Small intestine (tissue), 7 donors: ENCODE results near the gene INPP4B. TPM values are rescaled to one million over a fixed set of nuclear protein-coding genes. Genes with fewer than 3 reads are reported as not detected.

Source experiments
- DNase-seq, 2 donors: peaks; one replicate each; pipeline versions ENCODE4 v3.0.0 to v3.0.0-alpha.2; 2013
- FAIRE-seq: peaks from 2 replicates; lab custom pipeline; 2012; peaks lifted over from hg19 to GRCh38; lab: Jason Lieb, UNC
- H3K27ac ChIP-seq, 3 donors: one replicate each; pipeline ENCODE4 v1.5.1; 2013; ENCODE audit warnings: low read length in 2 of 3, mild to moderate bottlenecking in 2 of 3, control low read depth in 1 of 3, inconsistent platforms in 1 of 3, low read depth in 1 of 3, moderate library complexity in 1 of 3
- H3K27me3 ChIP-seq, 3 donors: one replicate each; pipeline ENCODE4 v1.6.1; 2013; ENCODE audit warnings: low read length in 3 of 3, inconsistent platforms in 1 of 3; ENCODE audit not compliant: control insufficient read depth in 3 of 3, insufficient read depth in 3 of 3
- H3K36me3 ChIP-seq, 3 donors: one replicate each; pipeline ENCODE4 v1.6.1; 2013; ENCODE audit warnings: low read length in 3 of 3, inconsistent platforms in 1 of 3, low read depth in 1 of 3, mild to moderate bottlenecking in 1 of 3, moderate library complexity in 1 of 3; ENCODE audit not compliant: control insufficient read depth in 3 of 3, insufficient read depth in 2 of 3
- H3K4me1 ChIP-seq, 3 donors: one replicate each; pipeline ENCODE4 v1.6.1; 2013; ENCODE audit warnings: low read length in 2 of 3, inconsistent platforms in 1 of 3, low read depth in 1 of 3, mild to moderate bottlenecking in 1 of 3, moderate library complexity in 1 of 3; ENCODE audit not compliant: control insufficient read depth in 3 of 3, insufficient read depth in 2 of 3
- H3K4me3 ChIP-seq, 3 donors: one replicate each; pipeline ENCODE4 v1.5.1; 2013; ENCODE audit warnings: low read length in 3 of 3, control low read depth in 1 of 3, inconsistent platforms in 1 of 3, low read depth in 1 of 3, mild to moderate bottlenecking in 1 of 3, moderate library complexity in 1 of 3
- H3K9me3 ChIP-seq, 2 donors: one replicate each; pipeline ENCODE4 v1.6.1; 2013; ENCODE audit warnings: low read depth in 1 of 2, low read length in 1 of 2; ENCODE audit not compliant: control insufficient read depth in 2 of 2, insufficient read depth in 1 of 2
- WGBS, 3 donors: extraction: QIAGEN DNeasy Blood & Tissue Kit; methylation state at CpG; one replicate each; pipeline ENCODE4 v1.1.7; 2013; 5-methylcytosine and 5-hydroxymethylcytosine counted together
- polyA plus RNA-seq, 4 donors: library from polyadenylated mRNA; stranded (reverse) in 3 of 4; unstranded in 1 of 4; fragments of 200-250 nt in 3 of 4; fragments of 120-200 nt in 1 of 4; gene quantifications; one replicate each; pipeline versions ENCODE4 v1.2.1 to v1.2.3, GENCODE V29; 2013
- donor health status: healthy with polysubstance abuse.
- donor health status: control.
- donor health status: control.
- donor health status: Bipolar disorder and iron deficiency.
- donor health status: healthy.

INPP4B gene
- polyA plus RNA-seq, 4 donors, result 2.7 to 6.6 (median 4.2) TPM

GRCh38 chr4:142191901-142192300 lies 654.2 kb downstream of the INPP4B start:
- Histone ChIP-seq H3K4me3 (no peak overlapping the region), H3K27ac (no peak overlapping the region), H3K36me3 (peaks cover 0 to 3% (median 0%) of the 10 kb centered on the region in 3 donors), H3K4me1 (no peaks in the 10 kb centered on the region), H3K9me3 (no peaks in the 10 kb centered on the region), H3K27me3 (no peaks in the 10 kb centered on the region)
- no peak for DNase-seq
- WGBS, 3 donors, result 54 to 61% (median 57%) methylated on average over 3 of the region's 3 CpGs
- no peak for FAIRE-seq

DNA sequence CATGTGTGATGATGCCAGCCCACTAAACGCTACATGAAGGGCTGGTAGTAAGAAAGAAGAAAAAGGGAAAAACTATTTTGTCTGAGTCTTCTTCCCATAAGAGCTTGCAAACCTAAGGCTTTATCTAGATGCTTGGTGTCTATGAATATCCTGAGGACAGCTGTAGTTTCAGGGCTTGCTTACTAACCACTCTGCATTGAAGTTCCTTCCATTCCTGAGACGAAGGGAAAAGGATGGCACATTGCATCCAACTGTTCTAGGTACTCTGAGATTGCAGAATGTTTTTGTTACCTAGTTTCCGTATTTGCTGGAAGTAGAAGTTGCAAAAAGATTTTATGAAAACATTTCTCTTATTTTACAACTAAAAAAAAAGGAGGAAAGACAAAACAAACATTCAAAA lies 665.1 kb downstream of the INPP4B start:
- DNase-seq, result no peak
- H3K36me3 ChIP-seq, result no peaks in the 10 kb centered on the region
- H3K27ac ChIP-seq, result no peak overlapping the region
- H3K27me3 ChIP-seq, result no peaks in the 10 kb centered on the region
- FAIRE-seq, result no peak
- H3K9me3 ChIP-seq, result no peaks in the 10 kb centered on the region
- no peak overlapping the region for H3K4me3 ChIP-seq
- H3K4me1 ChIP-seq, result no peaks in the 10 kb centered on the region
- 94 to 98% (median 96%) methylated on average over 3 of the region's 3 CpGs for WGBS, 3 donors

DNA sequence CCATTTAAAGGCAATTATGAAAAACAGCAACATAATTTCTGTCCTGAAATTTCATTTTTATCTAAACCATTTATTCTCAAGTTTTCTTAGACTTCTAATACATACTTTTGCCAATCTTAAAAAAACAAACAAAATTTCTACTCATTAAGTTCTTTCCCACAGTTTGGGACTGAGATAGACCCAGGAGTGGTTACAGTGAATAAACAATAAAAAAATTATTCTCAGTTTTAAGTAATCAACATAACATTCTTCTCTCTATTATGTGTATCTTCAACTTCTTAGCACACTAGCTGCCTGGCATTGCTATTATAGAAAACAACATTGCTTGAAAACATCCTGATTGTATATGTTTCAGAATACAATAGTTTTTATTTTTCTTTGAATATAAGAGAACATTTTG lies 676.9 kb downstream of the INPP4B start:
- Histone ChIP-seq H3K4me1 (no peaks in the 10 kb centered on the region), H3K9me3 (no peaks in the 10 kb centered on the region), H3K27ac (no peak overlapping the region), H3K4me3 (no peak overlapping the region), H3K36me3 (peaks cover 0 to 1% (median 0%) of the 10 kb centered on the region in 3 donors), H3K27me3 (no peaks in the 10 kb centered on the region)
- DNase-seq (no peak), FAIRE-seq (no peak)

DNA sequence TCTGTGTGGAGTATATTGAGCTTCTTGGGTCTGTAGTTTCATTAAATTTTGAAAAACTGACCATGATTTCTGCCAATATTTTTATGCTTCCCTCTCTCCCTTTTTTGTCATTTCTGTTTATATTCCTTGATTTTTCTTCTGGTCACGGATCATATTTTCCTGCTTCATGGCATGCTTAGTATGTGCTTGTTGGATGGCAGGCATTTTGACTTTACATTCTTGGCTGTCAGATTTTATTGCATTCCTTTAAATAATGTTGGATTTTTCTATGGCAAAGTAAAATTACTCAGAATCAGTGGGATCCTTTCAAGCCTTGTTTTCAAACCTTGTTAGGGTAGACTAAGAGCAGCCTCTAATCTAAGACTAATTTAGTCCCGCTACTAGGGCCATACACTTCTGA lies 677.9 kb downstream of the INPP4B start:
- Histone ChIP-seq H3K4me1 (no peaks in the 10 kb centered on the region), H3K9me3 (no peaks in the 10 kb centered on the region), H3K4me3 (no peak overlapping the region), H3K27me3 (no peaks in the 10 kb centered on the region), H3K27ac (no peak overlapping the region), H3K36me3 (peaks cover 0 to 1% (median 0%) of the 10 kb centered on the region in 3 donors)
- WGBS, 3 donors, result 88 to 99% (median 94%) methylated on average over 2 of the region's 2 CpGs
- no peak for FAIRE-seq
- no peak for DNase-seq

- DNase-seq (no peak), FAIRE-seq (no peak)
- 84 to 88% (median 85%) methylated on average over 4 of the region's 4 CpGs for WGBS, 3 donors
- no peak overlapping the region for H3K4me3 ChIP-seq
- no peaks in the 10 kb centered on the region for H3K27me3 ChIP-seq
- no peaks in the 10 kb centered on the region for H3K36me3 ChIP-seq
- H3K9me3 ChIP-seq, result no peaks in the 10 kb centered on the region
- H3K27ac ChIP-seq, result no peak overlapping the region
- H3K4me1 ChIP-seq, result peaks cover 0 to 2% (median 0%) of the 10 kb centered on the region in 3 donors
These were observed 681.2 kb downstream of the INPP4B start for GRCh38 chr4:142164767-142165500.

DNA sequence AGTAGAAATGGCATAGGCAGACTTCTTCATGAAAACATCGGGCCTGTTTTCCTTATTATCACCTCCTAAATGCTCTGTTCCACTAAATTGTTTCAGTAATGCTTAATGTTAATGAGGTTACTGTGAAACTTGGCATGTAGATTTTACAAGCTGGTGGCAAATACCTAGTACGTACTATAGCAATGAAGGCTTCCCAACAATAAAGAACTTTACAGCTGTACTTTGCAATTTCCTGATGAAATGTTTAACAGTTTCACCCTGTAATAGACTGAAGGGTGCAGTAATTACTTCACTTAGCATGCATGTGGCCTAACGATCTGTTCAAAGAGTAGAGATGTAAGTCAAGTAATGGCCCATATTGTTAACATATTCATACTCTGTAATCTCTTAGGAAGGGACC lies 685.0 kb downstream of the INPP4B start:
- 58 to 79% (median 77%) methylated on average over 3 of the region's 3 CpGs for WGBS, 3 donors
- H3K4me1 ChIP-seq, result peaks cover 0 to 6% (median 0%) of the 10 kb centered on the region in 3 donors
- DNase-seq (peak in 1 of 2 donors; percentile 50), FAIRE-seq (no peak)
- H3K27ac ChIP-seq, result peak overlapping the region in 1 of 3 donors; percentile 13
- H3K4me3 ChIP-seq, result no peak overlapping the region
- H3K36me3 ChIP-seq, result no peaks in the 10 kb centered on the region
- no peaks in the 10 kb centered on the region for H3K27me3 ChIP-seq
- H3K9me3 ChIP-seq, result no peaks in the 10 kb centered on the region

DNA sequence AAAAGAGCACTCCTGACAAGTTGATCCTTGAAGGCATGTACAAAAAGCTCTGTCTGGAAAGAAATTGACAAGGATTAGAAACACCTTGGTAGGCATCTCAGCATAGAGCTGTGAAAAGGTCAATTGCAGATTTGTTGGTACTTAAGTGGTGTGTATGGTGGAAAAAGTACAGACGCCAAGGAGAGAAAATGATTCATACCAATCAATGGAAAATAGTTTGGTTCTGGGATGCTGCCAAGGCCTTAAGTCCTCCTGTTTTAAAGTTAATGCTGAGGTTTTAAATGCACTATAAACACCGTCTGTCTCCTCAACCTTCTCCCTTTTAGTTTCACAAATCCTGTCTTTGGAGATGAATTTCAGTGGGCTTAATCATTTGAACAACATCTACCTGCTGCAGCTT lies 685.6 kb downstream of the INPP4B start:
- 85 to 96% (median 93%) methylated on average over 2 of the region's 2 CpGs for WGBS, 3 donors
- no peak overlapping the region for H3K27ac ChIP-seq
- DNase-seq (no peak), FAIRE-seq (no peak)
- H3K4me3 ChIP-seq, result no peak overlapping the region
- H3K36me3 ChIP-seq, result no peaks in the 10 kb centered on the region
- no peaks in the 10 kb centered on the region for H3K27me3 ChIP-seq
- H3K9me3 ChIP-seq, result no peaks in the 10 kb centered on the region
- H3K4me1 ChIP-seq, result peaks cover 0 to 6% (median 0%) of the 10 kb centered on the region in 3 donors

GRCh38 chr4:142158980-142159379 lies 687.1 kb downstream of the INPP4B start:
- Histone ChIP-seq H3K4me3 (no peak overlapping the region), H3K36me3 (no peaks in the 10 kb centered on the region), H3K9me3 (no peaks in the 10 kb centered on the region), H3K27ac (no peak overlapping the region), H3K4me1 (peaks cover 0 to 6% (median 0%) of the 10 kb centered on the region in 3 donors), H3K27me3 (no peaks in the 10 kb centered on the region)
- DNase-seq (peak in 1 of 2 donors; percentile 32), FAIRE-seq (no peak)
- WGBS, 3 donors, result 76 to 83% (median 77%) methylated on average over 2 of the region's 2 CpGs

- FAIRE-seq (no peak), DNase-seq (no peak)
- H3K27ac ChIP-seq, result no peak overlapping the region
- H3K4me1 ChIP-seq, result peaks cover 0 to 4% (median 0%) of the 10 kb centered on the region in 3 donors
- no peaks in the 10 kb centered on the region for H3K27me3 ChIP-seq
- no peaks in the 10 kb centered on the region for H3K9me3 ChIP-seq
- H3K36me3 ChIP-seq, result no peaks in the 10 kb centered on the region
- no peak overlapping the region for H3K4me3 ChIP-seq
These were observed 689.8 kb downstream of the INPP4B start for GRCh38 chr4:142156256-142156655.
